Body of pancreas (tissue), 4 donors: ENCODE results near the gene SAYSD1. TPM values are rescaled to one million over a fixed set of nuclear protein-coding genes. Genes with fewer than 3 reads are reported as not detected.

ENCODE experiments used
- ATAC-seq: fragments of 150-250 bp; one replicate; pipeline ENCODE4 v1.9.1; 2016
- DNase-seq, 4 donors: peaks; one replicate each; pipeline ENCODE4 v3.0.0-alpha.2; 2019
- H3K27ac ChIP-seq, 4 donors: fragments of 200-600 bp; sonication (generic); 1 replicate in 3 of 4; 2 replicates in 1 of 4; pipeline versions ENCODE4 v1.5.1 to v1.6.1; 2016 to 2019; ENCODE audit warnings: mild to moderate bottlenecking in 1 of 4, mixed read lengths in 1 of 4, moderate library complexity in 1 of 4
- H3K27me3 ChIP-seq, 2 donors: fragments of 200-600 bp; sonication (generic); one replicate each; pipeline ENCODE4 v1.6.0; 2016; ENCODE audit warnings: mild to moderate bottlenecking in 1 of 2
- H3K36me3 ChIP-seq, 2 donors: fragments of 200-600 bp; sonication (generic); replicated peaks in 1 of 2; 2 replicates each; pipeline ENCODE4 v1.5.1; 2016; ENCODE audit warnings: low read depth in 2 of 2; ENCODE audit not compliant: insufficient read depth in 1 of 2
- H3K4me1 ChIP-seq: fragments of 200-600 bp; sonication (generic); one replicate; pipeline ENCODE4 v1.6.0; 2016
- H3K4me3 ChIP-seq, 2 donors: fragments of 200-600 bp; sonication (generic); 1 replicate in 1 of 2; 2 replicates in 1 of 2; pipeline ENCODE4 v1.5.1; 2016 to 2019
- H3K9me3 ChIP-seq, 3 donors: fragments of 200-600 bp; sonication (generic); 1 replicate in 2 of 3; 2 replicates in 1 of 3; pipeline ENCODE4 v1.5.1; 2016
- CTCF ChIP-seq, 7 experiments: fragments of 450-650 bp in 4 of 7; fragments of 200-600 bp in 3 of 7; sonication (generic) in 3 of 7; IDR thresholded peaks; one replicate each; pipeline ENCODE4 v1.5.1; 2016 to 2019; ENCODE audit warnings: antibody characterized with exemption in 7 of 7
- POLR2A ChIP-seq, 3 donors: fragments of 450-650 bp; IDR thresholded peaks; one replicate each; pipeline ENCODE4 v1.6.1; 2016; ENCODE audit warnings: antibody characterized with exemption in 3 of 3, mild to moderate bottlenecking in 2 of 3
- WGBS, 2 donors: methylation state at CpG; one replicate each; pipeline ENCODE4 v1.1.5; 2017; 5-methylcytosine and 5-hydroxymethylcytosine counted together
- intact Hi-C: fragments of 100-400 bp; cut with DNase I; formaldehyde crosslinking; loops from one replicate; pipeline ENCODE4 v1.15.1; 2023
- total RNA-seq, 2 donors: library from RNA; depleted of rRNA; stranded (reverse); fragments of >200 nt; gene quantifications; one replicate each; pipeline ENCODE4 v1.1.0, GENCODE V29; 2016

SAYSD1 gene
- total RNA-seq, 2 donors from 2014 or later, result 9.2 to 11.4 TPM

DNA sequence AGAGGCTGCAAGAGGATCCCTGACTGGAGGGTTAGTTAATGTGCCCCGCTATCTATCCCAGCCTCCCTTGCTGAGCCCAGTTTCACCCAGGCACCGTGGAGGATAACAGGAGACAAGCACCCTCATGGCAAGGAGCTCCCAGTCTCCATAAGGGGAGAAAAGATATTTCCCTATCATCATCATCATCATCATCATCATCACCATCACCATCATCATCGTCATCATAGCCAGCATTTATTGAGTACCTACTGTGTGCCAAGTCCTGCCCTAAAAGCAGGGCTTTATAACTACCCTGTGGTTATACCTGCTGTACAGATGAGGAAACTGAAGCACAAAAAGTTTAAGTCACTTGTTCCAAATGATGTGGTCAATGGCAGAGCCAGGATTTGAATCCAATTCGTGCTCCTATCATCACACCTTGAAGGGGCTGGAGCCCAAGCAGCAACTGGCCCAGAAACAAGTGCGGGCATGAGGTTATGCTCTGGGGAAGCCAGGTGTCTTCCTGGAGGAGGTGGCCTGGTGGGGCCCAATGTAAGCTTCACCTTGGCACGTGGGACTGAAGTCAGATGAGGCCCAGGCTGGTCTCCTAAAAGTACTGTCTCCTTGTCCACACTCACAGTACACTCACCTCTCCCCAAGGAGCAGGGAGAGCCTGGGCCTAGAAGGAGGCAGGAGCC, 56.4 kb downstream of the SAYSD1 start:
- H3K27me3 ChIP-seq, result no peaks in the 10 kb centered on the region
- no peak overlapping the region for H3K27ac ChIP-seq
- H3K9me3 ChIP-seq, result no peaks in the 10 kb centered on the region
- ATAC-seq, result no peak
- TF ChIP-seq POLR2A (IDR thresholded peaks at IDR 0.05), result no peak
- TF ChIP-seq CTCF (IDR thresholded peaks at IDR 0.05), result no peak
- H3K4me3 ChIP-seq, result no peak overlapping the region
- DNase-seq, result no peak
- peaks cover 22% of the 10 kb centered on the region for H3K4me1 ChIP-seq
- 79 to 88% methylated on average over 6 of the region's 6 CpGs for WGBS, 2 donors
- intact Hi-C loops, result no loop called here
- H3K36me3 ChIP-seq, result peaks cover 0 to 3% of the 10 kb centered on the region in 2 donors

GRCh38 chr6:39057251-39058155, 57.5 kb downstream of the SAYSD1 start:
- DNase-seq (peak in 1 of 4 donors; percentile 6), ATAC-seq (no peak)
- TF ChIP-seq CTCF (IDR thresholded peaks at IDR 0.05) (no peak), POLR2A (IDR thresholded peaks at IDR 0.05) (no peak)
- intact Hi-C loops, result no loop called here
- Histone ChIP-seq H3K9me3 (no peaks in the 10 kb centered on the region), H3K4me3 (no peak overlapping the region), H3K27ac (no peak overlapping the region), H3K36me3 (peaks cover 0 to 3% of the 10 kb centered on the region in 2 donors), H3K4me1 (peaks cover 33% of the 10 kb centered on the region), H3K27me3 (no peaks in the 10 kb centered on the region)
- WGBS, 2 donors, result 69 to 81% methylated on average over 3 to 16 of the region's 17 CpGs

GRCh38 chr6:39056681-39057080, 58.3 kb downstream of the SAYSD1 start:
- Histone ChIP-seq H3K4me3 (no peak overlapping the region), H3K36me3 (peaks cover 0 to 3% of the 10 kb centered on the region in 2 donors), H3K9me3 (no peaks in the 10 kb centered on the region), H3K4me1 (peaks cover 35% of the 10 kb centered on the region), H3K27ac (no peak overlapping the region), H3K27me3 (no peaks in the 10 kb centered on the region)
- TF ChIP-seq POLR2A (IDR thresholded peaks at IDR 0.05) (no peak), CTCF (IDR thresholded peaks at IDR 0.05) (no peak)
- ATAC-seq (no peak), DNase-seq (no peak)
- intact Hi-C loops, result no loop called here
- 85 to 91% methylated on average over 9 of the region's 9 CpGs for WGBS, 2 donors

- Histone ChIP-seq H3K27me3 (no peaks in the 10 kb centered on the region), H3K27ac (no peak overlapping the region)
- TF ChIP-seq POLR2A (IDR thresholded peaks at IDR 0.05) (no peak), CTCF (IDR thresholded peaks at IDR 0.05) (no peak)
Measured at GRCh38 chr6:39056191-39056590, 58.8 kb downstream of the SAYSD1 start.

More at GRCh38 chr6:39056191-39056590, 58.8 kb downstream of the SAYSD1 start:
- Histone ChIP-seq H3K9me3 (no peaks in the 10 kb centered on the region), H3K4me3 (no peak overlapping the region), H3K4me1 (peaks cover 39% of the 10 kb centered on the region), H3K36me3 (peaks cover 0 to 3% of the 10 kb centered on the region in 2 donors)
- WGBS, 2 donors, result 95 to 98% methylated on average over 5 of the region's 5 CpGs
- no peak for DNase-seq
- intact Hi-C loops, result no loop called here
- no peak for ATAC-seq
